ENCODE data around the gene TFB2M.

Gene TFB2M

DNA sequence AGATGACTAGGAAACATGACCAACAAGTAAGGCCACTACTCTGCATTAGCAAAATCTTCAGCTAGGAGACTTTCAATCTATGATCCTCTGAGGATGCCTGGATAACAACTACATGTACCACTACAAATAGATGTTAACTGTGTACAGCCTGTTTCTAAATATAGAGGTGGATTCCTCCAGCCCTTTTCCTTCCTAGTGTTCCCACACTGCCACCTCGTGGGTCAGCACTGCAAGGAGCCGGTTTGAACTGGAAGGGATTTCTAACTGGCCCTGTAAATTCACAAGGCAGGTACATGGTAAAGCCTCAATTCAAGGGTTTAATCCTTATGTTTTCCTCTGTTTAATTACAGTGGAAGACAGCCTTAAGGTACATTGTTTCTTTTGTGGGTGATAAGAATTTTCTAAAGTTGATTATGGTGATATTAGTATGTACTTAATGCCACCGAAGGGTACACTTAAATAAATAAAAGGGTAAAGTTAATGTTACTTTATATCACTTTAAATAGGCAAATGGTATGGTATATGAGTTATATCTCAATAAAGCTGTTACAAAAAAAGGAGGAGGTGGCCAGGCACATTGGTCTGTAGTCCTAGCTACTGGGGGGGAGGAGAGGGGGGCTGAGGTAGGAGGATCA lies 73.3 kb downstream of the TFB2M start:
- ChIA-PET POLR2A (no interaction called here), CTCF (interaction anchor here (0.8 to 2.4 kb wide), 13 partner anchors 10 to 1340 kb away, joined by 3 to 14 read pairs (median 3); no protein-coding TSS in a partner anchor)
- peak; percentile 50 for DNase-seq (ENCODE audit: extremely low spot score)
- TF ChIP-seq, protein P1, sequence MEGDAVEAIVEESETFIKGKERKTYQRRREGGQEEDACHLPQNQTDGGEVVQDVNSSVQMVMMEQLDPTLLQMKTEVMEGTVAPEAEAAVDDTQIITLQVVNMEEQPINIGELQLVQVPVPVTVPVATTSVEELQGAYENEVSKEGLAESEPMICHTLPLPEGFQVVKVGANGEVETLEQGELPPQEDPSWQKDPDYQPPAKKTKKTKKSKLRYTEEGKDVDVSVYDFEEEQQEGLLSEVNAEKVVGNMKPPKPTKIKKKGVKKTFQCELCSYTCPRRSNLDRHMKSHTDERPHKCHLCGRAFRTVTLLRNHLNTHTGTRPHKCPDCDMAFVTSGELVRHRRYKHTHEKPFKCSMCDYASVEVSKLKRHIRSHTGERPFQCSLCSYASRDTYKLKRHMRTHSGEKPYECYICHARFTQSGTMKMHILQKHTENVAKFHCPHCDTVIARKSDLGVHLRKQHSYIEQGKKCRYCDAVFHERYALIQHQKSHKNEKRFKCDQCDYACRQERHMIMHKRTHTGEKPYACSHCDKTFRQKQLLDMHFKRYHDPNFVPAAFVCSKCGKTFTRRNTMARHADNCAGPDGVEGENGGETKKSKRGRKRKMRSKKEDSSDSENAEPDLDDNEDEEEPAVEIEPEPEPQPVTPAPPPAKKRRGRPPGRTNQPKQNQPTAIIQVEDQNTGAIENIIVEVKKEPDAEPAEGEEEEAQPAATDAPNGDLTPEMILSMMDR (IDR thresholded peaks at IDR 0.05; ENCODE audit: control extremely low read depth, extremely low read depth, low read depth, missing control alignments): peak; percentile 73

DNA sequence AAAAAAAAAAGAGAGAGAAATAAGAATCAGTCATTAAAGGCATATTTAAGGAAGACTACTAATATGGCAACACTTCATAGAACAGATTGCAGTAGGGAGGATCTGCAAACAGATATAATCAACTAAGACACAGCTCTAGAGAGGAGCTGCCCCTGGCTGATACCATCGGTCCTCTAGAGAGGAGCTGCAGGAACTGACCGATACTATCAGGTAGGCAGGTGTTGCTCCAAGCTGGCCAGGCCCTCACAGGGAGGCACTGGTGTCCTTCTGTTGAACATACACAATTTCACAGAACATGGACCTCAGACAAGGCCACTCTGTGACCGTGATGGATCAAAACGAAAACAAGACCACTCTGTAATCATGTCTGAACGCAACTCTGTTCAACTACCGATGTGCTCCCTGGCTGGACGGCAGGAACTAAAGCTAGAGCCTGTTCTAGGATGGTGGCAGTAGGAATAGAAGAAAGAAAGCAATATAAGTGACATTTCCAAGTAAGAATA lies 74.5 kb downstream of the TFB2M start:
- no peak for DNase-seq (ENCODE audit: extremely low spot score)
- CTCF ChIA-PET: interaction anchor here (0.8 to 2.4 kb wide), 8 partner anchors 14 to 1339 kb away, joined by 3 to 14 read pairs (median 4); no protein-coding TSS in a partner anchor
- POLR2A ChIA-PET: no interaction called here
- TF ChIP-seq, protein P1 (IDR thresholded peaks at IDR 0.05; ENCODE audit: control extremely low read depth, extremely low read depth, low read depth, missing control alignments): no peak

All from GM10248 (cell line).